ENCODE measurements around the gene TMEM119.

DNA sequence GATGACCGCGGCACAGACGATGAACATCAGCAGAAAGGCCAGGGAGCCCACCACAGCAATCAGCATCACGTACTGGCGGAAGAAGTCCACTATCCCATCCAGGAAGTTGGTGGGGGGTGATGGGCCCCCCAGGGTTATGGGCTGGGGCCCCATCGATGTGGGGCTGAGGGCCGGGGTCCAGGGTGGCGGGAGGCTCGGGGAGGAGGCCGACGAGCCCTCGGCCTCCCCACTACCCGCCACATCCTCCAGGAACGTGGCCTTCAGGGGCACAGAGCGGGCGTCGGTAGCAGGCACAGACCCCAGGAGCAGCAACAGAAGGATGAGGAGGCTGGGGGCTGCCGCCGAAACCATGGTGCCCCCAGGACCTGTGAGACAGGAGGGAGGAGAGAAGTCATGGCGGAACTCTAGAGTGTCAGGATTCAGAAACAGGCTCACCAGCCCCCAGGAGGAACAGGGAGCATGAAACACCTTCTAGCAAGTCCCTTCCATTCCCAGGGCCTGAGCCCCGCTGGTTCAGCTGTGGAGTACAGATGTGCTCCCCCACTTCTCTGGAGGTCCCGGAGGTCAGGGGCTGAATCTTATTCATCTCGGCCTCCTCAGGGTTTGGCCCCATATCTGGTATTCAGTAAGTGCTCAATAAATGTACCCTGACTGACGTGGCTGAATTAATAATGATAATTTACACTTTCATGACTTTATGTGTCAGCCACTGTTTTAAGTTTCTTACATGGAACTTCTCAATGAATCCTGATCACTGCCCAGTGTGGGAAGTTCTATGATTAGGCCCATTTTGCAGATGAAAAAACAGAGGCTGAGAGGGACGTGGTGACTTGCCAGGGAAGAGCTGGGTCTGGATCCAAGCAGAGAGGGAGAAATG is 5.6 kb downstream of the TMEM119 start:
- TF ChIP-seq POLR2A (IDR thresholded peaks at IDR 0.05) (no peak), EP300 (IDR thresholded peaks at IDR 0.05) (no peak)
- TF ChIP-seq, protein P1, sequence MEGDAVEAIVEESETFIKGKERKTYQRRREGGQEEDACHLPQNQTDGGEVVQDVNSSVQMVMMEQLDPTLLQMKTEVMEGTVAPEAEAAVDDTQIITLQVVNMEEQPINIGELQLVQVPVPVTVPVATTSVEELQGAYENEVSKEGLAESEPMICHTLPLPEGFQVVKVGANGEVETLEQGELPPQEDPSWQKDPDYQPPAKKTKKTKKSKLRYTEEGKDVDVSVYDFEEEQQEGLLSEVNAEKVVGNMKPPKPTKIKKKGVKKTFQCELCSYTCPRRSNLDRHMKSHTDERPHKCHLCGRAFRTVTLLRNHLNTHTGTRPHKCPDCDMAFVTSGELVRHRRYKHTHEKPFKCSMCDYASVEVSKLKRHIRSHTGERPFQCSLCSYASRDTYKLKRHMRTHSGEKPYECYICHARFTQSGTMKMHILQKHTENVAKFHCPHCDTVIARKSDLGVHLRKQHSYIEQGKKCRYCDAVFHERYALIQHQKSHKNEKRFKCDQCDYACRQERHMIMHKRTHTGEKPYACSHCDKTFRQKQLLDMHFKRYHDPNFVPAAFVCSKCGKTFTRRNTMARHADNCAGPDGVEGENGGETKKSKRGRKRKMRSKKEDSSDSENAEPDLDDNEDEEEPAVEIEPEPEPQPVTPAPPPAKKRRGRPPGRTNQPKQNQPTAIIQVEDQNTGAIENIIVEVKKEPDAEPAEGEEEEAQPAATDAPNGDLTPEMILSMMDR (IDR thresholded peaks at IDR 0.05) = no peak

All from tibial nerve (tissue), 4 donors.